22Rv1 (cell line): ENCODE results near the gene PCSK5.

Experiments
- CTCF ChIP-seq: fragments of 450-650 bp; IDR thresholded peaks from 2 replicates; pipeline ENCODE4 v1.5.1; 2017; ENCODE audit warnings: mild to moderate bottlenecking
- ZFX ChIP-seq: fragments of 450-650 bp; IDR thresholded peaks from 2 replicates; pipeline ENCODE4 v1.6.1; 2017; ENCODE audit warnings: antibody characterized with exemption, borderline replicate concordance

DNA sequence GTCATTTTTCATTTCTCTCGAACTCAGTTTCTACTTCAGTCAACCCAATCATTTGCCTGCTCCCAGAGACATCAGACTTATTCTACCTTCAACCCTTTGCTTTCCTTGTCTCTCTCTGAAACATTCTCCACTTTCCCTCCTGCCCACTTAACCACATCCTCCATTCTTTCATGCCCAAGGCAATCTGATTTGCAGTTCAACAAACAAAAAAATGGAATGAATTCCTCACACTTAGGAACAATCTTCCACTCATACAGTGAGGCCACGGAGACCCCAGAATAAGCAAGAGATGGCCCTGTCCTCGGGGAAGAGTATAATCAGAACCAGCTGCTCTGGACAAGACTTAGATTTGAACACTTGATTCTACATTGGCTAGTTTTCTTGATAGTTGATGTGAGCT lies 323.3 kb downstream of the PCSK5 start:
- TF ChIP-seq ZFX: no peak
- no peak for TF ChIP-seq CTCF
